Body of pancreas (tissue), 4 donors: Measurements from ENCODE around the gene CSNK1E.

Experiments
- POLR2A ChIP-seq, 3 donors: fragments of 450-650 bp; IDR thresholded peaks; one replicate each; pipeline ENCODE4 v1.6.1; 2016; ENCODE audit warnings: antibody characterized with exemption in 3 of 3, mild to moderate bottlenecking in 2 of 3
- TF ChIP-seq, protein P1 (sequence below), 7 experiments: fragments of 450-650 bp in 4 of 7; fragments of 200-600 bp in 3 of 7; sonication (generic) in 3 of 7; IDR thresholded peaks; one replicate each; pipeline ENCODE4 v1.5.1; 2016 to 2019; ENCODE audit warnings: antibody characterized with exemption in 7 of 7

DNA sequence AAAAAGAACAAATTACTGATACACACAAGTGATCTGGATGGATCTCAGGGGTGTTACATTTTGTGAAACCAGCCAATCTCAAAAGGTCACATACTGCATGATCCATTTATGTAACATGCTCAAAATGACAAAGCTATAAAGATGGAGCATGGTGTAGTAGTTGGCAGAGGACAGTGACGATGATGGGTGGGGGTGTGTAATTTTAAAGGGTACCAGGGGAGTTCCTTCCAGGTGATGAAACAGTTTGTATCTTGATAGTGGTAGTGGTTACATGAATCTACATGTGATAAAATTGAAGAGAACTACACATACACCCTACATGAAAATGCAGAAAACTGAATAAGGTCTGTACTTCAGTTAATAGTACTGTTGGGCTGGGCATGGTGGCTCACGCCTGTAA lies 61.5 kb downstream of the CSNK1E start:
- TF ChIP-seq, protein P1, sequence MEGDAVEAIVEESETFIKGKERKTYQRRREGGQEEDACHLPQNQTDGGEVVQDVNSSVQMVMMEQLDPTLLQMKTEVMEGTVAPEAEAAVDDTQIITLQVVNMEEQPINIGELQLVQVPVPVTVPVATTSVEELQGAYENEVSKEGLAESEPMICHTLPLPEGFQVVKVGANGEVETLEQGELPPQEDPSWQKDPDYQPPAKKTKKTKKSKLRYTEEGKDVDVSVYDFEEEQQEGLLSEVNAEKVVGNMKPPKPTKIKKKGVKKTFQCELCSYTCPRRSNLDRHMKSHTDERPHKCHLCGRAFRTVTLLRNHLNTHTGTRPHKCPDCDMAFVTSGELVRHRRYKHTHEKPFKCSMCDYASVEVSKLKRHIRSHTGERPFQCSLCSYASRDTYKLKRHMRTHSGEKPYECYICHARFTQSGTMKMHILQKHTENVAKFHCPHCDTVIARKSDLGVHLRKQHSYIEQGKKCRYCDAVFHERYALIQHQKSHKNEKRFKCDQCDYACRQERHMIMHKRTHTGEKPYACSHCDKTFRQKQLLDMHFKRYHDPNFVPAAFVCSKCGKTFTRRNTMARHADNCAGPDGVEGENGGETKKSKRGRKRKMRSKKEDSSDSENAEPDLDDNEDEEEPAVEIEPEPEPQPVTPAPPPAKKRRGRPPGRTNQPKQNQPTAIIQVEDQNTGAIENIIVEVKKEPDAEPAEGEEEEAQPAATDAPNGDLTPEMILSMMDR (IDR thresholded peaks at IDR 0.05), result no peak
- TF ChIP-seq POLR2A (IDR thresholded peaks at IDR 0.05), result no peak
